GM18499 (cell line): ENCODE data around the gene REEP1.

Experiments
- ATAC-seq: cut with Tn5 transposase; IDR thresholded peaks from one replicate; pipeline ENCODE4 v1.9.1; 2021; ENCODE audit warnings: moderate number of reproducible peaks; ENCODE audit not compliant: insufficient read depth, unreplicated experiment

Gene REEP1

GRCh38 chr2:86286516-86286915, 50.9 kb downstream of the REEP1 start:
- ATAC-seq: no peak

DNA sequence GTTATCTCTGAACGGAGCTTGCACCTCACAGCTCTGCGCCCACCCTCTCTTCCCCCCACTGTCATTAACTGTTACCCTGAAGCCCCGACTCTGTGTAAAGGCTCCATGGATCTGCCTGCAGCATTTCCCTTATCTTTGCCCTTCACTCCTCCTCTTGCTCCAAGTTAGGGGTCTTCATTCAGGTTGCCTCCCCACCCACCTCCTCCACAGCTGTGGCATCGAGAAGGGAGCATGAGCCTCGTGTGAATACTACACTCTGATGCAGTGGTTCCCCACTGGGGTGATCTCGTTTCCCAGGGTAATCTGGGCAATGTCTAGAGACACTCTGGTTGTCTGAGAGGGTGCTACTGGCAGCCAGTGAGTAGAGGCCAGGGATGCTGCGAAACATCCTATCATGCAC, 51.4 kb downstream of the REEP1 start:
- ATAC-seq: no peak

DNA sequence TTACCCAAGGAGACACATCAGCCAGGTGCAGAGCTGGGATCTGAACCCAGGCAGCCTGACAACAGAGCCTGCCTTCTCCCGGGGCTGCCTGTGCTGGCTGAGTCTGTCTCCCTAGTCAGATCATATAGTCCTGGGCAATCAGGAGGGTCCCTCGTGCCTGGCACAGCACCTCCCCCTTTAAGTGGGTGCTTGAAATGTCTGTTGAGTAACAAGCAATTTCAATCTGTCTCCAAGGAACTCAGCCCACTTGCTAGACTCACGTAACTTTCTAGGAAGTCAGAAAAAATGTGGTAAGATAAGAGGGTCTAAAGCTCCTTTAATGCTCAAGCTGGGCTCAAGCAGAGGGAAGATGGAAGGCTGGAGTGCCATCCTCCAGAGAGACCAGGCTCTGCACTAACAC, 51.9 kb downstream of the REEP1 start:
- ATAC-seq: no peak

- ATAC-seq: no peak
Observed at GRCh38 chr2:86284987-86285386, 52.4 kb downstream of the REEP1 start.

DNA sequence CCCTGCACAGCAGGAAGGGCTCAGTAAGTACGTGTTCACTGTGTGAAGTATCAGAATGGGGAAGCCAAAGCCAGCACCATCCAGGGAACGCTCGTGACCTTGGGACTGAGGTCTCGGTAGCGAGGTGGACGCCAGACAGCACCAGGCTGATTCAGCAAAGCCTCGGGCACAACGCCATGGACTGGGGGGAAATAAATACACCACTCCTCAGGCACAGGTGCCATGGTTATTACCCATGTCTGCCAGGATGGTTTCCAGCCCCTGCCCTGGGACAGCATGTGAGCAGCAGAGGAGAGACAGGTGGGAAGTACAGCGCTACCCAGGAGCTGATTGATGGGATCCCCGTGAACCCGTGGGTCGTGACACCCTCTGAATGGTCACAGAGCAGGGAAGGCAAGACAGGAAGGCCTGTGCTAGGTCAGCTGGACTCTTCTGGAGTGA, 53.0 kb downstream of the REEP1 start:
- no peak for ATAC-seq

DNA sequence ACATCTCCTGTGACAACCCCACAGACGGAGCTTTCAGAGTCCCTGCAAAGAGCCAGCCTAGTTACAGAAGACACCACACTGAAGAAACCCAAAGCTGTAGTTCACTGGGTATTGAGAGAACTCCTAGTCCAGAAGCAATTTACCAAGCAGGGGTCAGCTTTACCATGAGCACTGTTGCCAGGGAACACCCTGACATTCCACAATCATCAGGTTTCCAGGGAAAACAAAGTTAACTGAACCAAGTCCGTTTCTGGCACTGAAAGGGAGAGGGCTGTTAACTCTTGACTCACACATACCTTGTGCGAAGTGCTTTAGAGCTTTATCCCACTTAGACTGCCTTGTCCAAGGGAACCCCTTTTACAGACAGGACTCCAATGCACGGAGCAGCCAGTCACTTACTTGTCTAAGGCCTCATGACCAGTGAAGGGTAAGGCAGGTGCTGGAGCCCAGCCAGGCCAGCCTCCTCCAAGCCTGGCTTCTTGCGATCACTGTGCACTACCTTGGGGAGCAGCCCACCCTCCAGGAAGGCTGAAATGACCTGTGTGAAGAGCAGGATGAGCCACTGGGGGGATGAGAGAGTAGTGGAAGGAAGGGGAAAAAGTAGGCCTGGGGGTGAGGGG, 53.9 kb downstream of the REEP1 start:
- ATAC-seq: no peak

DNA sequence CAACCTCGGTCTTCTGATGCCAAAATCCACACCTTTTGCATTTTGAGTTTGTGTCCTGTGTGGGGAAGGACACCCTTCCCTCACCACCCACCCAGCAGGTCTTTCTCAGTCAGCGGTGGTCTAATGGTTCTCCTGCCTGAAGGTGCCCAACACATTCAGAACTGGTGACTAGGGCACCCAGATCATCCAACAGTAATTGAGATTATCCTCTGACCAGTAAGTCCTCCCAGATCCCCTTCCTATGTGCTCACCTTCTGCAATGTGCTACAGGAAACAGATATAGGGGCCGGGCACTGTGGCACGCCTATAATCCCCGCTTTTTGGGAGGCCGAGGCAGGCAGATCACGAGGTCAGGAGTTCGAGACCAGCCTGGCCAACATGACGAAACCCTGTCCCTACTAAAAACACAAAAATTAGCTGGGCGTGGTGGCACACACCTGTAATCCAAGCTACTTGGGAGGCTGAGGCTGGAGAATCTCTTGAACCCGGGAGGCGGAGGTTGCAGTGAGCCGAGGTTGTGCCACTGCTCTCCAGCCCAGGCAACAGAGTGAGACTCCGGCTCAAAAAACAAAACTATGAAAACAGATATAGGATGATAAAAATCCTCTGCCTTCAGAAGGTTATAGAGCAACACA, 56.2 kb downstream of the REEP1 start:
- no peak for ATAC-seq

DNA sequence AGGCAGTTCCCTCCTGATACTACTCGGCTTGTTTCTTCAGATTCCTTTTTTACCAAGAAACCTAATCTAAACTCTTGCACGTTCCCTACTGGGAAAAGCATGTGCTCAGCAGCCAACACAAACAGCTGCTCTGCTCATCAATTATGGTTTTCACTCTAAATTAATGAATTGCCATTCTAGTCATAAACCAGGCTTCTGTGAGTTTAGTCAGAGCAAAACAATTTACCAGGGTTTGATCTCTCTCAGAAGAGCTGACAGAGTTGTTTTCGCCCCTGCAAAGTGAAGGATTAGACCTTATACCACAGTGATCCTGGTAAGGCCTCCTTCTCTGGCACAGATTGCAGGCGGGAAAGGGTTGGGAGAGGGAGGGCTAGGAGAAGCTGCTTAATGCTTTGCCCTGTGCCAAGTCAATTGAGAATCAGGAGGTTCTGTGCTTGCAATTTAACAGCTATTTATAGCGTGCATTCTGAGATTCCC, 57.2 kb downstream of the REEP1 start:
- ATAC-seq: no peak

DNA sequence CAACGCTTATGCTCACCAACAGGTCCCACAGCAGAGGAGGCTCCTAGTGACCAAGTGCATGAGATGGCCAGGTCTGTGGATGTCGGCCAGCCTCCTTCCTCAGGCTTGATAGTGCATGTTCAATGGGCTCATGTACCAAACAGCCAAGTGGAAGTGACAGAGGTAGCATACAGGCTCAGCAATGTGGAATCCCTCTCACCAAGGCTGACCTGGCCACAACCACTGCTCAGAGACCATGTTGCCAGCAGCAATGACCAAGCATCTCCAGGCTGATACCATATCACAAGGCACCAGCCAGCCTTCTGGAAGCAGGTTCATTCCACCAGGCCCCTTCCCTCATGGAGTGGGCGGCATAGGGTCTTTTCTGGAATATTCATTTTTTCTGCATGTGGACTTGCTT, 61.5 kb downstream of the REEP1 start:
- no peak for ATAC-seq

GRCh38 chr2:86275384-86275799, 62.0 kb downstream of the REEP1 start:
- ATAC-seq: no peak

DNA sequence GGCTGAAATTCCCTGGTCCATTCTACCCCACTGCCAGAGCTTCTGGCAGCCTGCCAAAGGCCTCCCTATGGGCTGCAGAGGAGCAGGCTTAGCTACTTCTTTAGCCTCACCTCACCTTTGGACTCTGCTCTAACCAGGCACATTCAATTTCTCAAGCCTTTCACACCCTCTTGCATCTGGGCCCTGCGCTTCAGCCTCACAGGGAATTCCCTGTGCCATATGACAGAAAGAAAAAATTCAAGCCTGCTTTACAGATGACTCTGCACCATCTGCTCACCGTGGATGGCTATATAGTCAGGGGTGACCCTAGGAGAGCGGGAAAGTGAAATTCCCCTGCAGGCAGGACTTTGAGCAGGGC, 62.5 kb downstream of the REEP1 start:
- ATAC-seq: no peak

GRCh38 chr2:86274265-86274917, 63.0 kb downstream of the REEP1 start:
- ATAC-seq: peak; percentile 65

GRCh38 chr2:86272111-86272510, 65.3 kb downstream of the REEP1 start:
- no peak for ATAC-seq

GRCh38 chr2:86271248-86271647, 66.2 kb downstream of the REEP1 start:
- ATAC-seq: no peak

DNA sequence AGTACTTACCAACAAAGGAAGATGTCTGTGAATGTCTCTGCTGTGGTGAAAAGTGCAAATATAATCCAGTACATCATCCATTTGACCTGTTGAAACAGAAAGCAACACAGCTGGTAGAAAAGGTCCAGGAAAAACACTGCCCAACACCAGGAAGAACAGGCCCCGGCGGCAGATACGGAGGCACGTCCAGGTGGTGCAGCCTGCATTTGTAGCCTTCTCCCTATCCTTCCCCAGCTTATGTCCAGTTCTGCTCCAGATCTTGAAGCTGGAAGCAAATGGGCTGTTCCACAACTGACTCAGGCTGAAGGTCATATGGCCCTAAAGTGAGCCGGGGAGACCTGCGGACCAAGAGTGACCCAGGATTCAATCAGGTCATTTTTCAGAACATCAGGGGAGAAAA, 73.5 kb downstream of the REEP1 start:
- ATAC-seq: no peak

DNA sequence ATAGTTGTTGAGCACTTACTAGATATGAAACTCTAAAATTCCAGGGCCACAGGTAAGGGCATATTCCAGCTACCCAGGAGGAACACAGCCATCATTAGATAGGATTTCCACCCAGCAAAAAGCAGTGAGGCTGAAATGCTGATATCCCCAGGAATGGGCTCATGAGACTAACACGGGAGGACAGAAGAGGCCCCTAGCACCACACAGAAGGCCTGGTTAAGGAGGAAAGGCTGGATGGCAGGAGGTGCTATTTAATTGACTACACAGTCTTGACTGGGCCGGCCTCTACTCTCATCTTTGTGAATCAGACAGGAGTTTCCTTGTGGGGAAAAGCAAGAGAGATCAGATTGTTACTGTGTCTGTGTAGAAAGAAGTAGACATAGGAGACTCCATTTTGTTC, 76.4 kb downstream of the REEP1 start:
- ATAC-seq: no peak

- ATAC-seq: no peak
Observed at GRCh38 chr2:86258106-86258505, 79.3 kb downstream of the REEP1 start.

DNA sequence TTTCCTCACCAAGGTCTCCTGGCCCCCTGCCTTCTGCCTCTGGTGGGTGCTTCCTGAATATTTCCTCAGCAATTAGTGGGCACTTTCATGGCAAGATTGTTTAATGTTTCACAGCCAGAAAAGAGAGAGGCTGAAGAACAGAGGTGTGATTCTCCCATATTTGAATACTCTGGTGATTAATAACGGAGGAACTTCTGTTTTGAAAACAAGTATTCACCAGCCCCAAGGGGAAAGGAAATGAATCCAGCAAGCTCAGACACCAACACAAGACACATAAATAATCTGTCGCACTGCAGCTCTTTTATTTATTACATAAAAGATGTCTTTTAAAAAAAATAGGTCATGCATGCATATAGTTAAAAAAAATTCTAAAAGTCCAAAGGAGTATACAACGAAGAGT, 80.4 kb downstream of the REEP1 start:
- no peak for ATAC-seq

GRCh38 chr2:86256300-86256699, 81.1 kb downstream of the REEP1 start:
- no peak for ATAC-seq

DNA sequence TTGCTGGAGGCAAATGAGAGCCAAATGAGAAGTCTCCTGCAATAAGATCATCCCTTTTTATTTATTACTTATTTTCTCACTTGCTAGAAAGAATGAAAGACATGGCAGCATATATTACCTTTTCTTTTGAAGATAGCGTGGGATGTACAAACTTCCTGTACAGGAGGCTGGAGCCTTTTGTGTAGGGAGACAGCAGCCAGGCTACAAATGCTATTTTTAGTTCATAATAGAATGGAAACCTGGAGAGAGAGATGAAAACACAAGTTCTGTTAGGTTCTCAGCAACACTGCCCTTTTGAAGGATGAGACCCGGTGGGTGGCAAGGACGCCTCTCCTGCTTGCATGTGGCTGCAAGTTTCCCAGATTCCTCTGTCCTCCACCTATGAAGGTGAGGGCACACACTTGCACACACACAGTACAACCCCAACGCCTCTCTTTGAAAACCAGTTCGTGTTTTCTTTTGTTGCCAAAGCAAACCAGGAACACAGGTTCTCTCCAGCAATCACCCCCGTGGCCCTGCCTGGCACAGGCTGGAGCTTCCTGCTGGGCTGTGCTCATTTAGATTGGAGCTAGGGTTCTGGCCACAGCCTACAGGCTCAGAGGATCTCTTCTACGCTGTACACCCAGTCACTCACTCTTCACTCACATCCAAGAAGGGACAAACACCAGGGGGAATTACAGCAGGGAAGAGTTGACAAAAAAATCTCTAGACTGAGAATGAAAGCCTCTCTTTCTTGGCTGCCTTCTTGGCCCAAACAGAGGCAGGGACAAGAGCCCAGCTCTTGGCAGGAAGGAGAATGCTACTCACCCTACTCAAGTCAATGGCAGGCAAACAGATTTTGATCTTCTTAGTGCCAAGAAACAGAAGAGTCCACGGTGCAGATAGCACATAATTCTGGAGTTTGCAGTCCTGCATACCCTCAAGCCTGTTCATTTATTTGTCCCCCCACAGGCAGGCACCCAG, 82.6 kb downstream of the REEP1 start:
- ATAC-seq: no peak

DNA sequence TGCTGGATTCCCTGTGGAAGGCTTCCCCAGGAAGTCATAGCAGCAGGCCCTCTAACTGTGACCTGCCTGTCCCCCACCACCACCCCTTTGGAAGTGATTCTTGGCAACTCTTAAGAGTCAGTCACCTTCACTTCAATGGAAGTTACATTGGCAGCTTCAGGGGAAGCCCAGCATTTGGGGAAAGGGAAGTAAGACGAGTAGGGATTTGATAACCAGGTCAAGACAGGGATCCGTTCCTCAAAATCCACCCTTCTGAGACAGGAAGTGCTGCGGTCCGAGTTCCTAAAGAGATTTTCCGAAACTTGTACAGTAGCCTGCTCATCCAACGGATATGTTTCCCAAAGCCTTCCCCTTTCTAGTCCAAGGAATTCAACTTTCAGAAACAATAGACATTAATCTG, 84.0 kb downstream of the REEP1 start:
- no peak for ATAC-seq
